ENCODE results near the gene BASP1.

- TF ChIP-seq FOXP2 (optimal IDR thresholded peaks at IDR 0.05; ENCODE audit: control extremely low read depth, extremely low read length, insufficient read depth) = no peak
- no peak for TF ChIP-seq POLR2AphosphoS5 (IDR thresholded peaks at IDR 0.05; ENCODE audit: borderline replicate concordance, low read depth, low read length)
Measured at GRCh38 chr5:17238521-17239041, 21.1 kb downstream of the BASP1 start.
